ENCODE data around the gene CCDC38.

DNA sequence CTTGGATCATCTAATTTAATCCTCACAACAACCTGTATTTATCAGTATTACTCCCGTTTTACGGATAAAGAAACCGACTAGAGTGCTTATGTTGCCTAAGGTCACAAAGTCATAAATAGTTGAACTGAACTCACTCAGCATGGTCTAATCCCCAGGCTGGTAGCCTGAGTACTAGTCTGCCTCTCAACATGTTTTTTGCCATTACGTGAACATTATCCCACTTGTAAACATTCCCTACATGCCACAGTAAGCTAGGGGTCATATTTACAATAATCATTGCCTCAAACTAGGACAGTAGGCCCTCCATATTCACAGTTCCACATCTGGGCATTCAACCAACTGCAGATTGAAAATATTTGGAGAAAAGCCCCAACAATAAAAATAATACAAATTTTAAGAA lies 71.5 kb downstream of the CCDC38 start:
- TF ChIP-seq, protein P1, sequence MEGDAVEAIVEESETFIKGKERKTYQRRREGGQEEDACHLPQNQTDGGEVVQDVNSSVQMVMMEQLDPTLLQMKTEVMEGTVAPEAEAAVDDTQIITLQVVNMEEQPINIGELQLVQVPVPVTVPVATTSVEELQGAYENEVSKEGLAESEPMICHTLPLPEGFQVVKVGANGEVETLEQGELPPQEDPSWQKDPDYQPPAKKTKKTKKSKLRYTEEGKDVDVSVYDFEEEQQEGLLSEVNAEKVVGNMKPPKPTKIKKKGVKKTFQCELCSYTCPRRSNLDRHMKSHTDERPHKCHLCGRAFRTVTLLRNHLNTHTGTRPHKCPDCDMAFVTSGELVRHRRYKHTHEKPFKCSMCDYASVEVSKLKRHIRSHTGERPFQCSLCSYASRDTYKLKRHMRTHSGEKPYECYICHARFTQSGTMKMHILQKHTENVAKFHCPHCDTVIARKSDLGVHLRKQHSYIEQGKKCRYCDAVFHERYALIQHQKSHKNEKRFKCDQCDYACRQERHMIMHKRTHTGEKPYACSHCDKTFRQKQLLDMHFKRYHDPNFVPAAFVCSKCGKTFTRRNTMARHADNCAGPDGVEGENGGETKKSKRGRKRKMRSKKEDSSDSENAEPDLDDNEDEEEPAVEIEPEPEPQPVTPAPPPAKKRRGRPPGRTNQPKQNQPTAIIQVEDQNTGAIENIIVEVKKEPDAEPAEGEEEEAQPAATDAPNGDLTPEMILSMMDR (IDR thresholded peaks at IDR 0.05): no peak
- no peak for TF ChIP-seq POLR2A (IDR thresholded peaks at IDR 0.05)

Measured in heart left ventricle (tissue), 13 donors.